SJCRH30 (cell line): ENCODE measurements around the gene PLXNB1. TPM values are rescaled to one million over a fixed set of nuclear protein-coding genes. Genes with fewer than 3 reads are reported as not detected.
A peak's percentile ranks its signal among the peaks of the same experiment; 100 is the strongest.
"Not testable (repeated sequence)": the region's sequence is repeated elsewhere in the genome, so short reads cannot be mapped to it uniquely, and the experiment has no call there.

Source experiments
- DNase-seq, 2 experiments: peaks; one replicate each; pipeline ENCODE4 v3.0.0-alpha.2; 2015 to 2020
- H3K27ac ChIP-seq: fragments of 250-450 bp; sonication (Bioruptor Pico); 2 replicates; pipeline ENCODE4 v1.5.1; 2020; ENCODE audit warnings: mild to moderate bottlenecking, moderate library complexity
- H3K27me3 ChIP-seq: fragments of 250-450 bp; sonication (Bioruptor Pico); 2 replicates; pipeline ENCODE4 v1.5.1; 2020; ENCODE audit warnings: mild to moderate bottlenecking, moderate library complexity
- H3K36me3 ChIP-seq: fragments of 250-450 bp; sonication (Bioruptor Pico); 2 replicates; pipeline ENCODE4 v1.5.1; 2020; ENCODE audit warnings: mild to moderate bottlenecking, moderate library complexity
- H3K4me1 ChIP-seq: fragments of 250-450 bp; sonication (Bioruptor Pico); 2 replicates; pipeline ENCODE4 v1.5.1; 2020; ENCODE audit warnings: mild to moderate bottlenecking, moderate library complexity
- H3K4me3 ChIP-seq: fragments of 250-450 bp; sonication (Bioruptor Pico); 2 replicates; pipeline ENCODE4 v1.5.1; 2020; ENCODE audit warnings: mild to moderate bottlenecking, moderate library complexity
- H3K9me3 ChIP-seq: fragments of 250-450 bp; sonication (Bioruptor Pico); replicated peaks from 2 replicates; pipeline ENCODE4 v1.5.1; 2020; ENCODE audit warnings: mild to moderate bottlenecking, moderate library complexity
- total RNA-seq: library from RNA; depleted of rRNA; stranded (reverse); fragments of >200 nt; shearing (Covaris generic); gene quantifications from 2 replicates; pipeline ENCODE4 v1.2.3, GENCODE V29; 2014

PLXNB1 gene
- total RNA-seq, 1 experiment from 2014 or later = 45.0 TPM

DNA sequence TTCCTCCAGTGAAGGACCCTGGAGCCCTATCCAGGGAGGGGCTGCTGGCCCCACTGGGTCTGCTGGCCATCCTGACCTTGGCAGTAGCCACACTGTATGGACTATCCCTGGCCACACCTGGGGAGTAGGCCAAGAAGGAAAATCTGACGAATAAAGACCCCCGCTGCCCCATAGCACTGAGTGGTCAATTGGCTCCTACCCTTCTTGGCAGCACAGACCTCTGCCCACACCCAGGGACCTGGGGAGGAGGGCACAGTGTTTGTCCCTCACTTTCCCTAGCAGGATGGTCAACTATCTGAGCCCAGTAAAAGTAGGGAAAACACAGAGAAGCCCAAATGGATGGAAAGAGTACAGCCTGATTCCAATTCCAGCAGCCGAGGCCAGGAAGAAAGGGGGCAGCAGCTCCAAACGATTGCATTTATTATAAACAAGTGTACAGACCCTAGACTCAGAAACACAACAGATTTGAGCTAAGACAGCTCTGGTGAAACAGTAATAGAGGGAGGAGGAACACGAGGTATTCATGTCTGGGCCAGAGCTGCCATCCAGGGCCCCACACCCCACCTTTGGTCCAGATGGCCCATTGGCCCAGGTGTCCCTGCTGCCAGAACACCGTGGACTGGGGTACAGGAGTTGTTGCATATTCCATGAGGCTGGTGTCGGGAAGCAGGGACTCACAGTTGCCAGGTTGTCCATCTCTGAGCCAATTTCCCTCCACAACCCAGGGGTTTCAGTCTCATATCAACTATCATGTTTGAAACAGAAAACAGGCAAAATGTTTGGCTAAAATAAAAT, 37.8 kb upstream of the PLXNB1 start:
- H3K9me3 ChIP-seq = no peaks in the 10 kb centered on the region
- no peak for DNase-seq
- H3K27ac ChIP-seq = no peak overlapping the region
- H3K27me3 ChIP-seq = no peaks in the 10 kb centered on the region
- peaks cover 18% of the 10 kb centered on the region for H3K4me1 ChIP-seq
- no peak overlapping the region for H3K4me3 ChIP-seq
- H3K36me3 ChIP-seq = no peaks in the 10 kb centered on the region

DNA sequence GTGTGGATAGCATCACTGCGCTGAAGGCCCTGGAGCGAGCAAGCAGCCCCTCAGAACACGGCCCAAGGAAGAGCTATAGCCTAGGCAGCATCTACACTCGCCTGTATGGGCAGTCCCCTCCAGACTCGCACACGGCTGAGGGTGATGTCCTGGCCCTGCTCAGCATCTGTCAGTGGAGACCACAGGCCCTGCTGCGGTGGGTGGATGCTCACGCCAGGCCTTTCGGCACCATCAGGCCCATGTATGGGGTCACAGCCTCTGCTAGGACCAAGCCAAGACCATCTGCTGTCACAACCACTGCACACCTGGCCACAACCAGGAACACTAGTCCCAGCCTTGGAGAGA, 37.2 kb upstream of the PLXNB1 start:
- Histone ChIP-seq H3K27ac (peak overlapping the region; percentile 95; the same call in 1 of the 2 replicates), H3K36me3 (no peaks in the 10 kb centered on the region), H3K4me3 (peak overlapping the region; percentile 59), H3K9me3 (no peaks in the 10 kb centered on the region), H3K4me1 (peaks cover 18% of the 10 kb centered on the region), H3K27me3 (no peaks in the 10 kb centered on the region)
- DNase-seq = no peak

DNA sequence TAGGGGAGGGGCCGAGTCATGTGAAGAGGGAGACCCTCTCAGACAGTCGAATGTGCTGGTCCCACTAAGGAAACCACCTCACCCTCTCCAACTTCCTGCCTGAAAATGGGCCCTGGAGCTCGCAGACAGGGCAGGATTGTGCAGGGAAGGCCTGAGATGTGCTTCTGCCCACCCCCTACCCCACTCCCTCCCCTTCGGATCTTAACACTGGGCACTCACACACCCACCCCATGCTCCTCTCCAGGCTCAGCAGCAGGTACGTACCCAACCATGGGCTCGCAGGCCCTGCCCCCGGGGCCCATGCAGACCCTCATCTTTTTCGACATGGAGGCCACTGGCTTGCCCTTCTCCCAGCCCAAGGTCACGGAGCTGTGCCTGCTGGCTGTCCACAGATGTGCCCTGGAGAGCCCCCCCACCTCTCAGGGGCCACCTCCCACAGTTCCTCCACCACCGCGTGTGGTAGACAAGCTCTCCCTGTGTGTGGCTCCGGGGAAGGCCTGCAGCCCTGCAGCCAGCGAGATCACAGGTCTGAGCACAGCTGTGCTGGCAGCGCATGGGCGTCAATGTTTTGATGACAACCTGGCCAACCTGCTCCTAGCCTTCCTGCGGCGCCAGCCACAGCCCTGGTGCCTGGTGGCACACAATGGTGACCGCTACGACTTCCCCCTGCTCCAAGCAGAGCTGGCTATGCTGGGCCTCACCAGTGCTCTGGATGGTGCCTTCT, 36.7 kb upstream of the PLXNB1 start:
- Histone ChIP-seq H3K9me3 (no peaks in the 10 kb centered on the region), H3K4me1 (peaks cover 18% of the 10 kb centered on the region), H3K27me3 (no peaks in the 10 kb centered on the region), H3K4me3 (peak overlapping the region; percentile 59), H3K36me3 (no peaks in the 10 kb centered on the region), H3K27ac (peak overlapping the region; percentile 95)
- DNase-seq = peak; percentile 26 to 35

DNA sequence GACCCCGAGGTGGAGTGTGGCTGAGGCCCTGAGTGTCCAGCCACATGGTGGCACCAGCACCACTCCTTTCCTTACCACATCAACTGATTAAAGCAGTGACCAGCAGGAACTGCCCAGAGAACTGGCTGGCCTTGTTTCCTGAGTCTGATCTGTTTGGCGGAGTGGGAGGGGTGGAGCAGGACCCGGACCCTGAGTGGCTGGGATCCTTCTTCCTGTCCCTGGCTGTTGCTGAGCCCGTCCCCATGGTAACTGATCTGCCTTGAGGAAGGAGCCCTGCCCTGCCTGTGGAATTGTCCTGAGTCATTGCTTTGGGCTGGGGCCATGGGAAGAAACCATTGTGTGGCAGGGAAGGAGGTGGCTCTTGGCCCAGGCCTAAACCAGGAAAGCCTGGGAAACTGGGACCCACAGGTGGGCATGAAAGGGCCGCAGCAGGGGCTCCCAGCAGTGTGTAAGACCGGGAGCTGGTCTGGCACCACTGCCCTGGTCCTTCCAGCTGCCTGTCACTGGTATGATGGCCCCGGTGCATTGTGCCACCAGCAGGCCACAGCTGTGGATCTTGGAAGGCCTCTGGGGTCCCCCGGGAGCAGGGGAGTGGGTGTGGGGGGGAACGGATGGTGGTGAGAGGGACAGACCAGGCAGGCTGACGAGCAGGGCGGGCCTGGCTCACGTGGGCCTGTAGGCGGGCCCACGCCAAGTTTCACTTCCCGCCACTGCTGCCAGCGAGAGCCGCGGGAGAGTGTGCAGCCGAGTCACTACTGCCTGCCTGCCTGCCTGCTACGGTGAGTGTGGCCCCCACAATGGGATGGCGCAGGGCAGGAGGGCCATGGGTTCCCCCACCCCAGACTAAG, 35.9 kb upstream of the PLXNB1 start:
- peak; percentile 97 for DNase-seq
- H3K27me3 ChIP-seq = no peaks in the 10 kb centered on the region
- H3K36me3 ChIP-seq = peaks cover 3% of the 10 kb centered on the region; the same call in 1 of the 2 replicates
- H3K4me3 ChIP-seq = peak overlapping the region; percentile 59
- peaks cover 18% of the 10 kb centered on the region for H3K4me1 ChIP-seq
- H3K27ac ChIP-seq = peak overlapping the region; percentile 95
- H3K9me3 ChIP-seq = no peaks in the 10 kb centered on the region

DNA sequence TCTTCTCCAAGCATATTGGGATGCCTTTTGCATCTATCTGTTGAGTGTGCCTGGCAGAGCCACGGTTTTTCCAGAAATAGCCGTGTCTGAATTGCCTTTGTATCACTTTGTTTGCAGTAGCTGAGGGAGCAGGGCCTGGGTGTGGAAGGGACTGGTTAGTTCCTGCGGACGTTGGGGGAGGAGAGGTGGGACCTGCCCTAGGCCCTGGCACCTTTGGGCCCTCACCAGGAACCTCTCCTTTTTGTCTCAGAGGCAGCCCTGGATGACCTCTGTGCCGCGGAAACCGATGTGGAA, 35.3 kb upstream of the PLXNB1 start:
- no peak for DNase-seq
- peak overlapping the region; percentile 95 for H3K27ac ChIP-seq
- no peaks in the 10 kb centered on the region for H3K9me3 ChIP-seq
- H3K4me3 ChIP-seq = no peak overlapping the region
- H3K4me1 ChIP-seq = peaks cover 14% of the 10 kb centered on the region
- H3K36me3 ChIP-seq = peaks cover 7% of the 10 kb centered on the region; the same call in 1 of the 2 replicates
- no peaks in the 10 kb centered on the region for H3K27me3 ChIP-seq

DNA sequence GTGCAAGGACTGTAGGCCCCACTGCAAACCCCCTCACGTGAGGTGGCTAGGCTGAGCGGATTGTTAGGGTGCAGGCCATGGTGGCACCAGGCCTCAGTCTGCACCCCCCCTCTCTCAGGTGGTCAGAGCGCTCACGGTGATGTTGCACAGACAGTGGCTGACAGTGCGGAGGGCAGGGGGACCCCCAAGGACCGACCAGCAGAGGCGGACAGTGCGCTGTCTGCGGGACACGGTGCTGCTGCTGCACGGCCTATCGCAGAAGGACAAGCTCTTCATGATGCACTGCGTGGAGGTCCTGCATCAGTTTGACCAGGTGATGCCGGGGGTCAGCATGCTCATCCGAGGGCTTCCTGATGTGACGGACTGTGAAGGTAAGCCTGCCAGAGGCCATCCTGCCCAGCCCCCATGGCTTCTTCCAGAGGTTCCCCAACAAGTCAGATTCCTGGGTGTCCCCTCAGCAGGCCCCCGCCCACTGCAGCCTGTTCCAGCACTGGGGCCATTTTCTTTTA, 34.9 kb upstream of the PLXNB1 start:
- peaks cover 9% of the 10 kb centered on the region; the same call in 1 of the 2 replicates for H3K36me3 ChIP-seq
- DNase-seq = no peak
- H3K27ac ChIP-seq = no peak overlapping the region
- no peak overlapping the region for H3K4me3 ChIP-seq
- H3K9me3 ChIP-seq = no peaks in the 10 kb centered on the region
- H3K4me1 ChIP-seq = peaks cover 10% of the 10 kb centered on the region
- H3K27me3 ChIP-seq = no peaks in the 10 kb centered on the region

DNA sequence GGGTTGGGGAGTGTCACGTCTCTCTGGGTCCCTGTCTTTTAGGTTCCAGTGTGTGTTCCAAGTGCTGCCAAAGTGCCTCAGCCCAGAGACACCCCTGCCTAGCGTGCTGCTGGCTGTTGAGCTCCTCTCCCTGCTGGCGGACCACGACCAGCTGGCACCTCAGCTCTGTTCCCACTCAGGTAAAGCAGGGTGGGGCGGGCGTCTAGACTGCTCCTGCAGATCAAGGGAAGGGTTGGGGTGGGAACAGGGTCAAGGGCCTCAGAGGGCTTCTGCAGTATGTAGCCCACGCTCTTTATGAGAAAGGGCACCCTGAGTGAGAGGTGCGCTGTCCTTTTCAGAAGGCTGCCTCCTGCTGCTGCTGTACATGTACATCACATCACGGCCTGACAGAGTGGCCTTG, 33.8 kb upstream of the PLXNB1 start:
- no peak for DNase-seq
- Histone ChIP-seq H3K36me3 (peaks cover 20% of the 10 kb centered on the region), H3K27ac (no peak overlapping the region), H3K4me1 (peaks cover 6% of the 10 kb centered on the region; the same call in 1 of the 2 replicates), H3K9me3 (no peaks in the 10 kb centered on the region), H3K4me3 (no peak overlapping the region), H3K27me3 (no peaks in the 10 kb centered on the region)

DNA sequence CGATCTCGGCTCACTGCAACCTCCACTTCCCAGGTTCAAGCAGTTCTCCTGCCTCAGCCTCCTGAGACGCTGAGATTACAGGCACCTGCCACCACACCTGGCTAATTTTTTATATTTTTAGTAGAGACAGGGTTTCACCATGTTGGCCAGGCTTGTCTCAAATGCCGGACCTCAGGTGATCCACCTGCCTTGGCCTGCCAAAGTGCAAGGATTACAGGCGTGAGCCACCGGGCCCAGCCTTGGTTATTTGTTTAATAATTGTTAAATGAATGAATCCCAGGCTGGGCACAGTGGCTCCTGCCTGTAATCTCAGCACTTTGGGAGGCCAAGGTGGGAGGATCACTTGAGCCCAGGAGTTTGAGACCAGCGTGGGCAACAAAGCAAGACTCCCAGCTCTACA, 31.9 kb upstream of the PLXNB1 start:
- H3K27ac ChIP-seq, DNase-seq, H3K4me3 ChIP-seq, H3K4me1 ChIP-seq, H3K9me3 ChIP-seq, H3K27me3 ChIP-seq: not testable (repeated sequence)
- H3K36me3 ChIP-seq = peaks cover 27% of the 10 kb centered on the region

DNA sequence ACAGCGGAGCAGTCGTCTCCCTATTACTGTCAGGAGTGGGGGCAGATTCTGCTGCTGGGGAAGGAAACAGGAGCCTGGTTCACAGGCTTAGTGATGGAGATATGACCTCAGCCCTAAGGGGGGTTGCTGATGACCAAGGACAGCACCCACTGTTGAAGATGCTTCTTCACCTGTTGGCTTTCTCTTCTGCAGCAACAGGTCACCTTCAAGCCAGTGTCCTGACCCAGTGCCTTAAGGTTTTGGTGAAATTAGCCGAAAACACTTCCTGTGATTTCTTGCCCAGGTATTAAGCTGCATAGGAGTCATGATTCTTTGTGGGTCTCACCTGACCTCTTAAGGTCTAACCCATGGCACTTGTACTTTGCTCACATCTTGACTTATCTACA, 30.6 kb upstream of the PLXNB1 start:
- no peaks in the 10 kb centered on the region for H3K27me3 ChIP-seq
- H3K27ac ChIP-seq = no peak overlapping the region
- H3K4me1 ChIP-seq = peaks cover 3% of the 10 kb centered on the region; the same call in 1 of the 2 replicates
- no peaks in the 10 kb centered on the region for H3K9me3 ChIP-seq
- DNase-seq = no peak
- H3K4me3 ChIP-seq = no peak overlapping the region
- peaks cover 27% of the 10 kb centered on the region for H3K36me3 ChIP-seq

DNA sequence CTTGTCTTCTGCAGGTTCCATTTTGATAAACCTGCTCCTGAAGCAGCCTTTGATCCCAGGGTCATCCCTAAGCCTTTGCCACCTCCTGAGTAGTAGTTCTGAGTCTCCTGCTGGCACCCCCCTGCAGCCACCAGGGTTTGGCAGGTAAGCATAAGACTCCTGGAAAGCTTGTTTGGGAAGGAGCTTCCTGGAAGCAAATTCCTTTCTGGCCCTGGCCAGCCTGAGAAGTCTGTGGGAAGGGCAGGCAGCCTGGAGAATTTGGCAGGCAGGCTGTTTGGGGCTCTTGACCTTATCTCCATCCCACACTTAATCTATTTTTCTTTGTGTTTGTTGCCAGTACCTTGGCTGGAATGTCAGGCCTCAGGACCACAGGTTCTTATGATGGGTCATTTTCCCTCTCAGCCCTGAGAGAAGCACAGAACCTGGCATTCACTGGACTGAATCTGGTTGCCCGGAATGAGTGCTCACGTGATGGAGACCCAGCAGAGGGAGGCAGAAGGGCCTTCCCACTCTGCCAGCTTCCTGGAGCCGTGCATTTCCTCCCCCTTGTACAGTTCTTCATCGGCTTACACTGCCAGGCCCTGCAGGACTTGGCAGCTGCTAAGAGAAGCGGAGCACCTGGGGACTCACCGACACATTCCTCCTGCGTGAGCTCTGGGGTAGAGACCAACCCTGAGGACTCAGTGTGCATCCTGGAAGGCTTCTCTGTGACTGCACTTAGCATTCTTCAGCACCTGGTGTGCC, 30.1 kb upstream of the PLXNB1 start:
- Histone ChIP-seq H3K36me3 (peaks cover 29% of the 10 kb centered on the region), H3K4me3 (no peak overlapping the region), H3K27me3 (no peaks in the 10 kb centered on the region), H3K27ac (no peak overlapping the region), H3K4me1 (no peaks in the 10 kb centered on the region; the same call in 1 of the 2 replicates), H3K9me3 (no peaks in the 10 kb centered on the region)
- DNase-seq = no peak

DNA sequence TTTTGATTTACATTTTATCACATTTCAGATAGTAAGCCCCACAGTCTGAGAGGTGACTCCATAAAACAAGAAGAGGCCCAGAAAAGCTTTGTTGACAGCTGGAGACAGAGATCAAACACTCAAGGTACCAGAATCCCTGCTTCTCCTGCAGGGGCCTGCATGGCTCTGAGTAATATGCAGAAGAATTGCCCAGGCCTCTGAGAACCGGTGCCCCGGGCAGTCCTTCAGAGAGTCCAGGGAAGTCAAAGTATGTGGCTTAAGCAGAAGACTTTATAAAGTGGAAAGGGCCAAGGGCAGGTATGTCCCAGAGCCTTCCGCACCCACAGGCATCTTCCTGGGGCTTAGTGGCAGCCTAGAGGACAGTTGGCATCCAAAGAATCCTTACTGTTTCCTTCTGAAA, 29.4 kb upstream of the PLXNB1 start:
- peaks cover 33% of the 10 kb centered on the region for H3K36me3 ChIP-seq
- H3K4me3 ChIP-seq = no peak overlapping the region
- no peak overlapping the region for H3K27ac ChIP-seq
- no peaks in the 10 kb centered on the region for H3K27me3 ChIP-seq
- H3K9me3 ChIP-seq = no peaks in the 10 kb centered on the region
- no peaks in the 10 kb centered on the region for H3K4me1 ChIP-seq
- DNase-seq = no peak

DNA sequence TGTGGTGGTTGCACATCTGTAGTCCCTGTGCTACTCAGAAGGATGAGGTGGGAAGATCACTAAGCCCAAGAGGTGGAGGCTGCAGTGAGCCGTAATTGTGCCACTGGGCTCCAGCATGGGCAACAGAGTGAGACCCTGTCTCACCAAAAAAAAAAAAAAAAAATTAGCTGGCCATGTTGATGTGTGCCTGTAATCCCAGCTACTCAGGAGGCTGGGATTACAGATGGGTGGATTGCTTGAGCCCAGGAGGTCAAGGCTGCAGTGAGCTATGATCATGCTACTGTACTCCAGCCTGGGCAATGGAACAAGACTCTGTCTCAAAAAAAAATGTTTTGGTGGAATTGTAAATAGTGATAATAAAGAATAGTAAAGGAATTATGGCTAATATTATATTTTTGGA, 26.6 kb upstream of the PLXNB1 start:
- no peak overlapping the region for H3K27ac ChIP-seq
- H3K36me3 ChIP-seq = peaks cover 45% of the 10 kb centered on the region
- no peaks in the 10 kb centered on the region for H3K27me3 ChIP-seq
- DNase-seq = no peak
- H3K9me3 ChIP-seq = no peaks in the 10 kb centered on the region
- H3K4me1 ChIP-seq = no peaks in the 10 kb centered on the region
- no peak overlapping the region for H3K4me3 ChIP-seq

DNA sequence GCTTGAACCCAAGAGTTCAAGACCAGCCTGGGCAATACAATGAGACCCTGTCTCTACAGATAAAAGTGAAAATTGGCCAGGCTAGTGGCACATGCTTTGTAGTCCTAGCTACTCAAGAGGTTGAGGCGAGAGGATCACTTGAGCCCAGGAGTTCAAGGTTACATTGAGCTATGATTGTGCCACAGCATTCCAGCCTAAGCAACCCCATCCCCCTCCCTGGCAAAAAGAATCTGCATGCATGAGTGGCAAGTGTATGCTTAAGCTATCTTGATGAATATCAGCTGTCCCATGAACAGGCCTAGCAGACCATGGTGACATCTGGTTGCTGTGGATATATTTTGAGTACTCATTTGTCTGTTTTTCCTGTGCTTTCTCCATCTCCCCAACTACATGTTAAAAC, 21.4 kb upstream of the PLXNB1 start:
- H3K27ac ChIP-seq = no peak overlapping the region
- H3K4me3 ChIP-seq = no peak overlapping the region
- no peaks in the 10 kb centered on the region for H3K9me3 ChIP-seq
- peaks cover 3% of the 10 kb centered on the region; the same call in 1 of the 2 replicates for H3K4me1 ChIP-seq
- H3K36me3 ChIP-seq = peaks cover 22% of the 10 kb centered on the region
- no peaks in the 10 kb centered on the region for H3K27me3 ChIP-seq
- DNase-seq = no peak
